A673 (cell line): ENCODE data around the gene B4GALNT4. TPM values are rescaled to one million over a fixed set of nuclear protein-coding genes. Genes with fewer than 3 reads are reported as not detected.
"Not testable (repeated sequence)": the region's sequence is repeated elsewhere in the genome, so short reads cannot be mapped to it uniquely, and the experiment has no call there.

ENCODE experiments used
- Bru-seq: library from RNA; stranded (reverse); fragments of 400-500 nt; gene quantifications from one replicate; lab custom pipeline; 2021; lab: Mats Ljungman, UMichigan
- BruChase-seq, 2 experiments: library from RNA; stranded (reverse); fragments of 400-500 nt; gene quantifications; one replicate each; lab custom pipeline; 2021; lab: Mats Ljungman, UMichigan
- BruUV-seq: library from RNA; stranded (reverse); fragments of 400-500 nt; replicated peaks from 2 replicates; lab custom pipeline; 2021; lab: Mats Ljungman, UMichigan
- CTCF ChIA-PET: fragments of 300-600 bp; sonication (Branson Sonifier 250); formaldehyde crosslinking; loops from one replicate; lab custom pipeline; 2022; ENCODE audit warnings: antibody characterized with exemption; lab: Charles Lee
- POLR2A ChIA-PET: fragments of 300-600 bp; sonication (Branson Sonifier 250); formaldehyde crosslinking; loops from one replicate; lab custom pipeline; 2022; ENCODE audit warnings: antibody characterized with exemption; ENCODE audit not compliant: low non-redundant PET; lab: Charles Lee
- DNase-seq: peaks from one replicate; pipeline ENCODE4 v3.0.0-alpha.2; 2015; ENCODE audit warnings: low spot score
- H3K27ac ChIP-seq: fragments of 200-600 bp; sonication (generic); 2 replicates; pipeline ENCODE4 v1.5.1; 2016; ENCODE audit warnings: mixed run types, low read depth, mild to moderate bottlenecking, mixed read lengths, antibody characterized with exemption, low read length; ENCODE audit not compliant: poor library complexity, severe bottlenecking
- H3K27me3 ChIP-seq: fragments of 200-600 bp; sonication (generic); replicated peaks from 2 replicates; pipeline ENCODE4 v1.6.1; 2017; ENCODE audit warnings: mixed run types, low read depth, mild to moderate bottlenecking, mixed read lengths, antibody characterized with exemption, low read length; ENCODE audit not compliant: insufficient read depth, poor library complexity
- H3K36me3 ChIP-seq: fragments of 200-600 bp; sonication (generic); 2 replicates; pipeline ENCODE4 v1.6.1; 2016; ENCODE audit warnings: mixed run types, mild to moderate bottlenecking, mixed read lengths, antibody characterized with exemption, low read length; ENCODE audit not compliant: insufficient read depth, poor library complexity, severe bottlenecking
- H3K4me1 ChIP-seq: fragments of 200-600 bp; sonication (generic); 2 replicates; pipeline ENCODE4 v1.6.1; 2017; ENCODE audit warnings: mixed run types, mild to moderate bottlenecking, mixed read lengths, antibody characterized with exemption, low read length; ENCODE audit not compliant: insufficient read depth, poor library complexity, severe bottlenecking
- H3K4me3 ChIP-seq: fragments of 200-600 bp; sonication (generic); 2 replicates; pipeline ENCODE4 v1.5.1; 2016; ENCODE audit warnings: low read depth, mixed run types, mild to moderate bottlenecking, mixed read lengths, low read length; ENCODE audit not compliant: poor library complexity, severe bottlenecking
- H3K9me3 ChIP-seq: fragments of 200-600 bp; sonication (generic); 2 replicates; pipeline ENCODE4 v1.6.1; 2016; ENCODE audit warnings: mixed run types, low read depth, mild to moderate bottlenecking, mixed read lengths, antibody characterized with exemption, low read length; ENCODE audit not compliant: poor library complexity, severe bottlenecking
- CTCF ChIP-seq: fragments of 300-800, 200-600 bp; sonication (generic); conservative IDR thresholded peaks from 2 replicates; pipeline ENCODE4 v1.5.1; 2017; ENCODE audit warnings: low read depth, mild to moderate bottlenecking, antibody characterized with exemption, low read length, moderate library complexity, mixed read lengths
- EZH2 ChIP-seq: fragments of 200-600 bp; sonication (generic); IDR thresholded peaks from 2 replicates; pipeline ENCODE4 v1.6.1; 2017; ENCODE audit warnings: borderline replicate concordance, low read depth, mild to moderate bottlenecking, mixed read lengths, antibody characterized with exemption, low read length; ENCODE audit not compliant: poor library complexity, severe bottlenecking
- intact Hi-C: fragments of 100-400 bp; cut with micrococcal nuclease; formaldehyde crosslinking; loops from one replicate; pipeline ENCODE4 v1.10.0; 2022; ENCODE audit not compliant: unreplicated experiment
- long read RNA-seq: library from polyadenylated mRNA; stranded (forward); transcript quantifications from one replicate; pipeline ENCODE4 v2.0.0, GENCODE V29; 2022
- total RNA-seq: library from RNA; stranded (reverse); gene quantifications from 2 replicates; pipeline ENCODE4 v1.2.3, GENCODE V29; 2021

The B4GALNT4 gene
- total RNA-seq (19.0 and 28.9 TPM in 2 replicates), Bru-seq, nascent RNA (percentile 35 among the genes with signal in this experiment), BruChase-seq, experiment 1, labeled RNA remaining after a 2-hour chase (percentile 49 among the genes with signal in this experiment), BruChase-seq, experiment 2, labeled RNA remaining after a 6-hour chase (percentile 66 among the genes with signal in this experiment)
- long read RNA-seq, partial matches to known transcripts, result 7 of 12 reads
- long read RNA-seq, other reads (novel, unspliced or antisense), result 4 of 12 reads

- intact Hi-C loops, result no loop called here
- DNase-seq, result peak; percentile 25
- CTCF ChIA-PET, result no interaction called here
- Histone ChIP-seq H3K27me3 (no peaks in the 10 kb centered on the region), H3K27ac (no peak within 1 kb of the TSS), H3K9me3 (no peaks in the 10 kb centered on the region), H3K36me3 (no peaks in the 10 kb centered on the region), H3K4me1 (peaks cover 9% of the 10 kb centered on the region), H3K4me3 (peak within 1 kb of the TSS; percentile 44)
- POLR2A ChIA-PET, result no interaction called here
- TF ChIP-seq CTCF (no peak), EZH2 (no peak)
- BruUV-seq, result no TSS peak
Measured at GRCh38 chr11:369336-370018, at the start of gene B4GALNT4. B4GALNT4 (plus strand) TSS chr11:369499; CDS start chr11:369804, 305 bp downstream.

GRCh38 chr11:319888-320273 is 49.4 kb upstream of the B4GALNT4 start:
- H3K27me3 ChIP-seq, H3K9me3 ChIP-seq, H3K4me1 ChIP-seq, POLR2A ChIA-PET, intact Hi-C loops, DNase-seq, CTCF ChIA-PET, H3K36me3 ChIP-seq, H3K27ac ChIP-seq, BruUV-seq: not testable (repeated sequence)
- H3K4me3 ChIP-seq, result peak overlapping the region; percentile 54

GRCh38 chr11:324156-324555 is 45.1 kb upstream of the B4GALNT4 start:
- Histone ChIP-seq H3K36me3 (no peaks in the 10 kb centered on the region), H3K4me3 (no peak overlapping the region), H3K27ac (no peak overlapping the region), H3K9me3 (no peaks in the 10 kb centered on the region), H3K4me1 (peaks cover 5% of the 10 kb centered on the region), H3K27me3 (no peaks in the 10 kb centered on the region)
- ChIA-PET CTCF (no interaction called here), POLR2A (no interaction called here)
- no peak for DNase-seq
- intact Hi-C loops, result no loop called here
- TF ChIP-seq EZH2 (no peak), CTCF (no peak)
- no TSS peak for BruUV-seq

GRCh38 chr11:324593-325517 is 44.4 kb upstream of the B4GALNT4 start:
- DNase-seq, POLR2A ChIA-PET, H3K9me3 ChIP-seq, CTCF ChIA-PET, H3K4me3 ChIP-seq, intact Hi-C loops, H3K4me1 ChIP-seq, H3K27me3 ChIP-seq, BruUV-seq, H3K36me3 ChIP-seq: not testable (repeated sequence)
- peak overlapping the region; percentile 25 for H3K27ac ChIP-seq
